ENCODE results near the gene AKAP1. TPM values are rescaled to one million over a fixed set of nuclear protein-coding genes. Genes with fewer than 3 reads are reported as not detected.

Gene AKAP1
- total RNA-seq, 1 donor from 2014 or later: 28.6 TPM

- Histone ChIP-seq H3K36me3 (ENCODE audit: control insufficient read depth, insufficient read depth, low read length) (no peaks in the 10 kb centered on the region), H3K27me3 (ENCODE audit: control insufficient read depth, insufficient read depth, low read length) (no peaks in the 10 kb centered on the region), H3K4me3 (ENCODE audit: low read depth, low read length) (no peak overlapping the region)
- TF ChIP-seq CTCF (IDR thresholded peaks at IDR 0.05; ENCODE audit: insufficient read depth, low read length, poor library complexity, severe bottlenecking): no peak
- DNase-seq (ENCODE audit: low read depth): no peak
Measured at GRCh38 chr17:57051886-57052361, 33.1 kb upstream of the AKAP1 start.

GRCh38 chr17:57062865-57063264 lies 22.2 kb upstream of the AKAP1 start:
- no peak for DNase-seq (ENCODE audit: low read depth)
- H3K27me3 ChIP-seq (ENCODE audit: control insufficient read depth, insufficient read depth, low read length): no peaks in the 10 kb centered on the region
- H3K4me3 ChIP-seq (ENCODE audit: low read depth, low read length): no peak overlapping the region
- no peak for TF ChIP-seq CTCF (IDR thresholded peaks at IDR 0.05; ENCODE audit: insufficient read depth, low read length, poor library complexity, severe bottlenecking)
- no peaks in the 10 kb centered on the region for H3K36me3 ChIP-seq (ENCODE audit: control insufficient read depth, insufficient read depth, low read length)

- Histone ChIP-seq H3K36me3 (ENCODE audit: control insufficient read depth, insufficient read depth, low read length) (no peaks in the 10 kb centered on the region), H3K4me3 (ENCODE audit: low read depth, low read length) (no peak overlapping the region), H3K27me3 (ENCODE audit: control insufficient read depth, insufficient read depth, low read length) (no peaks in the 10 kb centered on the region)
- DNase-seq (ENCODE audit: low read depth): no peak
- no peak for TF ChIP-seq CTCF (IDR thresholded peaks at IDR 0.05; ENCODE audit: insufficient read depth, low read length, poor library complexity, severe bottlenecking)
Measured at GRCh38 chr17:57067162-57067561, 17.9 kb upstream of the AKAP1 start.

GRCh38 chr17:57067781-57068180 lies 17.3 kb upstream of the AKAP1 start:
- no peak for DNase-seq (ENCODE audit: low read depth)
- TF ChIP-seq CTCF (IDR thresholded peaks at IDR 0.05; ENCODE audit: insufficient read depth, low read length, poor library complexity, severe bottlenecking): no peak
- no peaks in the 10 kb centered on the region for H3K36me3 ChIP-seq (ENCODE audit: control insufficient read depth, insufficient read depth, low read length)
- no peaks in the 10 kb centered on the region for H3K27me3 ChIP-seq (ENCODE audit: control insufficient read depth, insufficient read depth, low read length)
- no peak overlapping the region for H3K4me3 ChIP-seq (ENCODE audit: low read depth, low read length)

GRCh38 chr17:57068222-57068658 lies 16.8 kb upstream of the AKAP1 start:
- H3K27me3 ChIP-seq (ENCODE audit: control insufficient read depth, insufficient read depth, low read length): peaks cover 1% of the 10 kb centered on the region
- no peaks in the 10 kb centered on the region for H3K36me3 ChIP-seq (ENCODE audit: control insufficient read depth, insufficient read depth, low read length)
- no peak for DNase-seq (ENCODE audit: low read depth)
- H3K4me3 ChIP-seq (ENCODE audit: low read depth, low read length): no peak overlapping the region
- no peak for TF ChIP-seq CTCF (IDR thresholded peaks at IDR 0.05; ENCODE audit: insufficient read depth, low read length, poor library complexity, severe bottlenecking)

GRCh38 chr17:57068707-57069106 lies 16.3 kb upstream of the AKAP1 start:
- no peaks in the 10 kb centered on the region for H3K36me3 ChIP-seq (ENCODE audit: control insufficient read depth, insufficient read depth, low read length)
- DNase-seq (ENCODE audit: low read depth): no peak
- no peak overlapping the region for H3K4me3 ChIP-seq (ENCODE audit: low read depth, low read length)
- H3K27me3 ChIP-seq (ENCODE audit: control insufficient read depth, insufficient read depth, low read length): peaks cover 2% of the 10 kb centered on the region
- no peak for TF ChIP-seq CTCF (IDR thresholded peaks at IDR 0.05; ENCODE audit: insufficient read depth, low read length, poor library complexity, severe bottlenecking)
